Ishikawa (cell line): ENCODE results near the gene FLNC.

Source experiments
- CEBPB ChIP-seq: IDR thresholded peaks from 2 replicates; pipeline ENCODE4 v1.6.1; 2012
- CREB1 ChIP-seq: IDR thresholded peaks from 2 replicates; pipeline ENCODE4 v1.6.1; 2012; ENCODE audit warnings: low read depth
- EGR1 ChIP-seq: IDR thresholded peaks from 2 replicates; pipeline ENCODE4 v1.6.1; 2012
- EP300 ChIP-seq: IDR thresholded peaks from 2 replicates; pipeline ENCODE4 v1.6.1; 2012; ENCODE audit warnings: borderline replicate concordance
- FOXM1 ChIP-seq: IDR thresholded peaks from 2 replicates; pipeline ENCODE4 v1.6.1; 2012; ENCODE audit warnings: low read depth, borderline replicate concordance
- NFIC ChIP-seq: IDR thresholded peaks from 2 replicates; pipeline ENCODE4 v1.6.1; 2012
- RAD21 ChIP-seq: IDR thresholded peaks from 2 replicates; pipeline ENCODE4 v1.6.1; 2012; ENCODE audit warnings: low read depth
- REST ChIP-seq: IDR thresholded peaks from 2 replicates; pipeline ENCODE4 v1.6.1; 2012; ENCODE audit warnings: low read depth, mild to moderate bottlenecking
- TAF1 ChIP-seq: IDR thresholded peaks from 2 replicates; pipeline ENCODE4 v1.6.1; 2012; ENCODE audit warnings: low read depth, mild to moderate bottlenecking
- TCF12 ChIP-seq: IDR thresholded peaks from 2 replicates; pipeline ENCODE4 v1.6.1; 2012; ENCODE audit warnings: low read depth
- TEAD4 ChIP-seq: IDR thresholded peaks from 2 replicates; pipeline ENCODE4 v1.6.1; 2012
- USF1 ChIP-seq: IDR thresholded peaks from 2 replicates; pipeline ENCODE4 v1.6.1; 2012
- YY1 ChIP-seq: IDR thresholded peaks from 2 replicates; pipeline ENCODE4 v1.6.1; 2012; ENCODE audit warnings: low read depth
- ZBTB7A ChIP-seq: IDR thresholded peaks from 2 replicates; pipeline ENCODE4 v1.6.1; 2012; ENCODE audit warnings: low read depth
- TF ChIP-seq, protein P1 (sequence below): IDR thresholded peaks from 2 replicates; pipeline ENCODE4 v1.6.1; 2012

The FLNC gene

GRCh38 chr7:128882134-128882533, 51.9 kb downstream of the FLNC start:
- no peak for TF ChIP-seq TAF1

DNA sequence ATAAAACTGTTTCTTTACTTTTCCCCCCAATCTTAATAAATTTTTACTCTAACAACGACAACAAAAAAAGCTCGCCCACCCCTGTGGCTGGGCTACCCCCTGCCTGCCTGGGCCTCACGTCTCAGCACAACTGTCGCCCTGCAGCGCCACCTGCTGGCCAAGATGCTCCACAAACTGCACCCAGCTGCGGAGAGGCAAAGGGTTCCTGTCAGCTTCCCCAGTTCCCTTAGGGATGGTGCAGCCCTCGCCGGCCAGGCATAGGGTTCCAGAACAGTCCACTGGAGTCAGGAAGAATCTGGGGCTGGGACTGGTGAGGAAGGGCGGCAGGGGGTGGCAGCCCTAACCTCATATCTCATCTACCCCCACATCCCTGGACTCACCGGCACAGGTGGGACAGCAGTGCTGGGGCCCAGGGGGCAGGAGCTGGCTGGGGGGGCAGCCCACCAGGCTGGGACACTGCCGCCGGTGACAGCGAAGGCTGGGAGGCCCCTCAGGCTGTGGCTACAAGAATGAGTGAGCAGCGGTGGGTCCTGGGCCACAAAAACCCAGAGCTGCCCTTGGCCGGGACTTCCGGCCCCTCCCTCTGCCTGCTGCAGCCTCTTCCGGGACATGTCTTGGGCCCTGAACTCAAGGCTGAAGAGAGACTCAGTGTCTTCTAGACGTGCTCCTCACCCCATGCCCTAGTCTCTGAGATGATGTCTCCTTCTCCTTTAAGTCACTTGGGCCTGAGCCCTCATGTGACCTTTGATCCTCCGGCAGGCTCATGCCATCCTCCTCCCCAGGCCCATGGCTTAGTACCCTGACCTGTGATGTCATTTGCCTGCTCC, 53.6 kb downstream of the FLNC start:
- TF ChIP-seq RAD21 (peak; percentile 86), CREB1 (no peak)

DNA sequence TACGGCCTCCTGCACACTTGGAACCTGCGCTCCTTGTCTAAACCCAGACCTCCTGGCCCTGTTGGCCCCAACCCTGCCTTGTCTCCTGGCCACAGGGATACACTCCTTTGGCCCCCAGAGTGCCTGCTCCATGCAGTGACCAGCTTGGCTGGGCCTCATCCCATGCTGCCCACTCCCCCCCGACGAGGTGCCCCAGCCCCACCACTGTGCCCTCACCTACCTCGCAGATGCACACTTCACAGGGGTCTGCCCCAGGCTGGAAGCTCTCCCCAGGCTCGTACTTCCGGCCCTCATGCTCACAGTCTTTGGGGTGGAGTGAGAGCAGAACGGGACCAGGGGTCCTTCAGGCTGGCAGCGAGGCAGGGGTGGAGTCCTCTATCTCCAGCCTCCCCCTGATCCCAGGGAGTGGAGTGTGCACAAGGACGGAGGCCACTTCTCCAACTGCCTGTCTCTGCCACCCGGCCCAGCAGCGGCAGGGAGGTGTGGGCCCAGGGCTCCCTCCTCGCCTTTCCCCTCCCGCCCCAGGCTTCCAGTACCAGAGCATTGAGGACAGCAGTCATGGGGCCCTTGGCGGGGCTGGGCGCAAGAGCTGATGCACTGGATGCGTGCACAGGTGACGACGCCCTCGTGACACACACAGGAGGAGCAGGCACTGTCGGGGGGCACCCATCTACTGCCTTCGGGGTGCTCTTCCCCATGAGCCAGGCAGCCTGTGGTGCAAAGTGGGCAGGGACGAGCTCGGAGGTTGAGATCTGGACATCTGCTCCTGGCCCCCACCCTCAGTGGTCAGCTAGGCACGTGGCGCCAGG, 54.6 kb downstream of the FLNC start:
- no peak for TF ChIP-seq EGR1
- TF ChIP-seq EP300 = no peak
- TF ChIP-seq TCF12 = no peak
- no peak for TF ChIP-seq ZBTB7A
- no peak for TF ChIP-seq USF1
- no peak for TF ChIP-seq CREB1
- TF ChIP-seq, protein P1, sequence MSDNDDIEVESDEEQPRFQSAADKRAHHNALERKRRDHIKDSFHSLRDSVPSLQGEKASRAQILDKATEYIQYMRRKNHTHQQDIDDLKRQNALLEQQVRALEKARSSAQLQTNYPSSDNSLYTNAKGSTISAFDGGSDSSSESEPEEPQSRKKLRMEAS = no peak
- TF ChIP-seq REST = no peak
- TF ChIP-seq NFIC = no peak
- TF ChIP-seq TAF1 = no peak
- no peak for TF ChIP-seq CEBPB
- TF ChIP-seq FOXM1 = no peak
- TF ChIP-seq YY1 = no peak
- TF ChIP-seq TEAD4 = no peak
- no peak for TF ChIP-seq RAD21

- TF ChIP-seq USF1 (no peak), YY1 (no peak), CEBPB (no peak), CREB1 (no peak), RAD21 (no peak), TEAD4 (no peak), TCF12 (no peak), EP300 (no peak), REST (no peak), FOXM1 (no peak), NFIC (no peak), ZBTB7A (no peak), EGR1 (no peak), TAF1 (no peak)
- TF ChIP-seq, protein P1 = no peak
Measured at GRCh38 chr7:128885370-128886187, 55.4 kb downstream of the FLNC start.
